GM21447 (cell line): ENCODE measurements around the gene HGS.
A peak's percentile ranks its signal among the peaks of the same experiment; 100 is the strongest.
"Not testable (repeated sequence)": the region's sequence is repeated elsewhere in the genome, so short reads cannot be mapped to it uniquely, and the experiment has no call there.

Experiments used
- ATAC-seq: cut with Tn5 transposase; IDR thresholded peaks from one replicate; pipeline ENCODE4 v1.9.1; 2021; ENCODE audit not compliant: unreplicated experiment

HGS gene

DNA sequence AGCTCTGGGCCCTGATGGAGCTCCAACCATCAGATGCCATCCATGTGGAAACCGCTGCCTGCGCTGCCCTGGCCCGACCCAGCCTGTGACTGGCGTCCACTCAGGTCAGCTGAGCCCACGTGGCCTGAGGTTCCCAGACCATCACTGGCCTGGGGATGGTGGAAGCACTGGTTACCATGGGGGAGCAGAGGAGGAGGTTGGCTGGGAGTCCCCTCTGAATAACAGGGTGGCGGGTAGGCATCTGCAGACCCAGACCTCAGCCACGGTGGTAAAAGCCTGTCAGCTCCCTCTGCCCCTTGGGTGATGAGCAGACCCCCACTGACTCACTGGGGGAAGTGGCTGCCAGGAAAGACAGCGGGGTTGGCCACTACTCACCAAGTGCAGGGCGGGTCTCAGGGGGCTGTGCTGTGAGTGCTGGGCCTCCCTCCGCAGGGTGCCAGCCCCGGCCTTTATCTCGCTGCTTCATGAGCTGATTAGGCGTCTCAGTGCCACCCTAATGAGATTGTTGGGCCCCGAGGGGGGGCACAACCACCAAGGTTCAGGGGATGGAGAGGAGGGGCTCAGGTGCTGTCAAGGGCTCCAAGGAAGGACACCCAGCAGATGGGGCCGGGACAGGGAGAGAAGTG is 27.6 kb upstream of the HGS start, which contains the start of gene PDE6G:
Gene PDE6G (minus strand): TSS at position 425 of the 626 bp plus-strand sequence. CDS start 3,237 bp downstream, outside the sequence.
- ATAC-seq, result no peak

GRCh38 chr17:81656835-81657234 is 27.0 kb upstream of the HGS start:
- no peak for ATAC-seq

GRCh38 chr17:81659038-81659437 is 24.8 kb upstream of the HGS start:
- no peak for ATAC-seq

DNA sequence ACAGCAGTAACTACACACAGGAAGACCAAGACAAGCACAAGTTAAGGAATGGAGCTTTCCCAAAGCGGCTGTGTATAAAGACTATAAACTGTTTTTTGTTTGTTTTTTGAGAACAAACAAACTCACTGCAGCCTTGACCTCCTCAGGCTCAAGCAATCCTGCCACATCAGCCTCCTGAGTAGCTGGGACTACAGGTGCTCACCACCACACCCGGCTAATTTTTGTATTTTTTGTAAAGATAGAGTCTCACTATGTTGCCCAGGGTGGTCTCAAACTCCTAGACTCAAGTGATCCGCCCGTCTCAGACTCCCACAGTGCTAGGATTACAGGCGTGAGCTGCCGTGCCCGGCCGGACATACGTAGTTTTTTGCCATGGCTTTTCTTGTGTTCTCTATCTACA is 23.4 kb upstream of the HGS start:
- ATAC-seq, result no peak

- ATAC-seq, result no peak
These were observed 21.8 kb upstream of the HGS start for GRCh38 chr17:81662002-81662401.

- no peak for ATAC-seq
These were observed 19.8 kb upstream of the HGS start for GRCh38 chr17:81664051-81664470.

DNA sequence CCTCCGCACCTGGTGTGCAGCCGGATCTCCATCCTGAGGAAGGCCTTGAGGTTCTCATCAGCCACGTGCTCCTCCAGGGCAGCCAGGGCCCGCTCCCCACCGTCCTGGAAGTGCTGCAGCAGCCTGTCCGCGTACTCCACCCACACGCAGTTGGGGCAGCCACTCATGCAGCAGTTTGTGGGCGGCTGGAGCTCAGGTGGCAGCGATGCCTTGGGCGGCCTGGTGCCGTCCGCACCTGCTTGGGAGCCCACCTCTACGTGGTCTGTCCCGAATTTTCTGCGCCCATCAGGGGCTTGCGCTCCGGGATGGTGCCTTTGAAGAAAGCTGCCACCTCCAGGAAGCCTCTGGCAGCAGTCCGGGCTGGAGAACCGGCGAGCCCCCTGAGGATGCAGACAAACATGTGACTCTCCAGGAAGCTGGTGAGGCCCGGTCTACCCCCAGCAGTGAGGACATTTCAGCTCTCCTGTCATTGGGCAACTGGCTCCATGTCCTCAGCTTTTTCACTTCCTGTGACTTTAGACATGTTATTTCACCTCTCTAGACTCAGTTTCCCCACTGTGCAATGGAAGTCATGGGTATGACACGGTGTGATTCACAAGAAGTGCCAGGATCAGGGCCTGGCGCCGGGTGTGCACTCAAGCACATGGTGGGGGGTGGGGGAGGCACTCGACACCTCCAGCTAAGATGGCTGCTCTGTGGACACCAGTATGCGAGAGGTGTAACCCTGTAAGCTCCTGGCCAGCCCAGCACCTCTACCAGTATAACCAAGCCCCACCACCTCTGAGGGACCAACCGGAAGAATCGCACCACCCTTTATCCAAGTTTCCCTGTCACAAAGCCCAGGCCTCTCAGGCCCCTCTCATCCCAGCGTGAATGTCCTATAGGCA is 18.4 kb upstream of the HGS start:
- ATAC-seq, result peak; percentile 10

DNA sequence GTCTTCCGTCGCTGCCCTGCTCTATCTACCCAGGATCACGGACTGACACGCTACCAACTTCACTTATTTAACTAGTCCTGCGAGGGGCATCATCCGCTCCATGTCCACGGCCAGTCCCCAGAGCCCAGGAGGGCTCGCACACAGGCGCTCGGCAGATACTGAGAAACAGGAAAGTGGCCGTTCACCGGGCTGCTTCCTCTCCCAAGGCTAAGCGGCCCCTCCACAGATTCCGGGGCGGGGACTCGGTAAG is 17.8 kb upstream of the HGS start:
- ATAC-seq, result peak; percentile 22

DNA sequence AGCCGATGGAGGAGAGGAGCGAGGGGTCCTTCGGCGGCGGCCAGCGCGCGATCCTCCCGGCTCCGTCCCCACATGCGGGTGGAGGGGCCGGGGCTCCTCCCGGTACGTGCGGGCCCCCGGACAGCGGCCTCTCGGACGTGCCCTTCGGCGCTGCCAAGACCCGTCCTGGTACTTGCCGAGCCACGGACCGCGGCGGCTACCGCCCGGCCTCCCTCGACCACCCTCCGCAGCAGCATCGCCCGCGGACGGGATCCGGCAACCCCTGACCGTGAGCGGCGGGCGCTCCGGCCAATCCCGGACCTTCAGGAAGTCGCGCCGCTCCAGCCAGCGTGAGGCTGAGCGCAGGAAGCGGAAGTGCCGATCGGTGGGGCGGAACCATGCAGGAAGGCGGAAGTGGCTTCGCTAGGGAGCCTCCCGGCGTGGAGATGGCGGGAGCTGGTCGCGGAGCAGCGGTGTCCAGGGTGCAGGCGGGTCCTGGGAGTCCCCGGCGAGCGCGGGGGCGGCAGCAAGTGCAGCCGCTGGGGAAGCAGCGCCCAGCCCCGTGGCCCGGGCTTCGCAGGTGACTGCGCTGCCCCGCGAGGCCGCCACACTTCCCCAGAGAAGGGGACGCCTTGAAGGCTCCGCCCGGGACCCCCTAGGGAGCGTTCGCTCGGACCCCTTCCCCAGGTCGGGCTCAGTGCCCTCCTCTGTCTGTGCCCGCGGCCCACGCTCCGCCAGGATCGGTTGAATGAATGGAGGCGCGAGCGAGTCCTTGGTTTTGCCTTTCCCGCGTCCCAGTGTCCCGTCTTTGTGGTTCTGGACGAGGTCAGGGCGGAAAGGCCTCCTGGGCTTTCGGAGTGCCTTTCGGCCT is 17.2 kb upstream of the HGS start, which contains the start of the genes CCDC137 and OXLD1:
Gene CCDC137 (plus strand): TSS at position 396 of the 850 bp plus-strand sequence. CDS start 30 bp downstream, at position 426.
Gene OXLD1 (minus strand): TSS at position 264 of the 850 bp plus-strand sequence. CDS start 28 bp downstream, at position 236.
- peak; percentile 88 for ATAC-seq

DNA sequence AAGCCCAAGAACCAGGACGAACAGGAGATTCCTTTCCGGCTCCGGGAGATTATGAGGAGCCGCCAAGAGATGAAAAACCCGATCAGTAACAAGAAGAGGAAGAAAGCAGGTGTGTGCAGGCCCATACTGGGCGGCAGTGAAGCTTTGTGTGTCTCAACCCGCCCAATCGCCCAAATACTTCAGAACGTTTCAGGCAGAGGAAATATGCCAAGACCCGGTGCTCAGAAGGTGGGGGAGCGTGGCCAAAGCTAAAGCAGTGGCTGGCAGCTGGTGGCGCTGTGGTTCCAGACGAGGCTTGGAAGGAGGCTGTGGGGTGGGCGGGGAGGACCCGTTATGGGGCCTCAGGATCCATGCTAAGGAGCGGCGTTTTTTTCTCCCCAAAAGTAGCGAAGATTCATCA is 16.1 kb upstream of the HGS start:
- ATAC-seq, result no peak

DNA sequence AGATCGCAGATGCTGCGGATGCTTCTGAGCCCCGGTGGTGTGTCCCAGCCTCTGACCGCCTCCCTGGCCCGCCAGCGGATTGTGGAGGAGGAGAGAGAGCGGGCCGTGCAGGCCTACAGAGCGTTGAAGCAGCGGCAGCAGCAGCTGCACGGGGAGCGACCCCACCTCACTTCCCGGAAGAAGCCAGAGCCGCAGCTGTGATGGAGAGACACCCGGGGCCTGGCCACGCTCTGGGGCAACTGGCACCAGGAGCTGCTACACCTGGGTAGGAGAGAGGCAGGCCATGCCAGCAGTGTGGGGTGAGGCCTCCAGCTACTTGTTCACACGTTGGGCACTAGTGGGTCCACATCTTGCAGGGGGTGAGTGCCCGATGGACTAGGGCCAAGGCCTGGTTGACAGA is 11.3 kb upstream of the HGS start:
- ATAC-seq, result no peak

DNA sequence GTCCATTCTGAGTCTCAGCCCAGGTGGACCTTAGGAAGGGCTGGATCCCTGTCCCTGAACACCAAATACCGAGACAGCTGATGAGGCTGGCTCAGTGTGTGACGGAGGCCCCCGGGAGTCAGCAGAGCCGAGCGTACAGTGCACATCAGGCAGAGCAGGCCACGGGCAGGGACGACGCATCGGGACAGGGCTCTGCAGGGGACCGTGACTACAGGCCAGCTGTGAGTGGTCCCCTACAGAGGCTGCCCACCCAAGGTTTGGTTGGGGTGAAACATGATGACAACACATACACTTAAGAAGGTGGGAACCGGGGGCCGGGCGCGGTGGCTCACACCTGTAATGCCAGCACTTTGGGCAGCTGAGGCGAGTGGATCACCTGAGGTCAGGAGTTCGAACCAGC is 10.9 kb upstream of the HGS start:
- no peak for ATAC-seq

GRCh38 chr17:81673561-81674258 is 10.1 kb upstream of the HGS start:
- no peak for ATAC-seq

GRCh38 chr17:81675515-81676221 is 8.1 kb upstream of the HGS start:
- ATAC-seq, result not testable (repeated sequence)

GRCh38 chr17:81676906-81677305 is 6.9 kb upstream of the HGS start:
- ATAC-seq, result no peak

DNA sequence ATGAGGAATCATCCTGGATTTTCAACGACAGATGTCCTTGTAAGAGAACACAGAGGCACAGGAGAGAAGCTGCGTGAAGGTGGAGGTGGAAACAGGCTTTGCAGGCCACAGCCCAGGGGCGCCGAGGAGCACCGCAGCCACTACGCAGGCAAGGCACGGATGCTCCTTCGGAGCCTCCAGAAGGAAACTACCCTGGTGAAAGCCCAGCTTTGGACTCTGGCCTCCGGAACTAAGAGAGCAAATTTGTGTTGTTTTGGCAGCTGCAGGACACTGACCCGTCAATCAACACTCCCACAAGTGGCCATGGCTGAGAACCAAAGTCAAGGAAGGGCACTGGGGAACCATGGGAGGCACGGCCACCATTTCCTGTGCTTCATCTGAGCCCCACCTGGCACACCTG is 3.7 kb upstream of the HGS start:
- no peak for ATAC-seq

DNA sequence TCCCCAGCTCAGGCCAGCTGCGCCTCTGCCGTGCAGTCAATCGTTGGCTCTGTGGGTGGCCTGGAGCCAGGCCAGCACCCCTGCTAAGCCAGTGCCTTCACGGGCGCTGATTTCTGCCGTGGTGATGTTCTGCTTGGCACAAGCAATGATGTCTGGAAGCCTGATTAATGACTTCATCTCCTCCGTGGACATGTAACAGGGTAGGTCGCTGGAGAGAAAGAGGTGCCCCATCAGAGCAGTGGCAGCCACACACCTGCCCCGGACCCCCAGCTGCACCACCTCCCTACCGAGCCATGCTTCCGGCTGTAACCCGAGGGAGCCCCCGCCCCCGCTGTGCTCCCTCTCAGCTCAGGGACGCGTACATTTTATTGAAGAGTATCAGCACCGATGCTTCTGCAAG is 2.1 kb upstream of the HGS start:
- no peak for ATAC-seq

DNA sequence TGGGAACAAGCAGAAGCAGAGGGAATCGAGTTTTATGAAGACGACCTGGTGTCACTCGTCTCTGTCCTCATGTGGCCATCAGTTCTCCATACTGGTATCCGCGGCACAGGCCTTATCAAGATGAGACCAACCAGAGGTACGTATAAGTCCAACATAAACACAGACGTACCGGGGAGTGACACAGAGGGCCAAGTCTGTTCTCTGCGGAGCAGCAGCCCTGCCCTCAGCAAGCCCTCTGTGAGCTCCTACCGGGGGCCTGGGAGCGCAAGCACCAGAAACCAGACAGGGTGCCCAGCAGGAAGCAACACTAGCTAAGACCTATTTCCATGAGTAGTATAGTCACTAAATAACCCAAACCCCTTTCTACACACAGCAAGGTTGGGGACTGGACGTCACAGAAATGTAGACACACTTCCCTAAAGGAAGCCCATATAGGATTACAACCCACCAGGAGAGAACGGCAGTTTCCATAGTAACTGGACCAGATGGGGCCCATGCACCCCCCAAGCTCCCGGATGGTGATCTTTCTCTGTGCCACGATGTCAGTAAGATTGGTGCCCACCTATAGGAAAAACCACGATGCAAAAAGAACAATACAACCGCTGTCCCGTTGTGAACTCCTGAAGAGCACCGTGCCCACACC is 1.1 kb upstream of the HGS start:
- ATAC-seq, result no peak

GRCh38 chr17:81683208-81683583 is 615 bp upstream of the HGS start:
- ATAC-seq, result no peak

GRCh38 chr17:81684442-81684911 is 666 bp downstream of the HGS start:
- no peak for ATAC-seq
